OCI-LY1 (cell line): ENCODE measurements around the gene CCDC154.
"Not testable (repeated sequence)": the region's sequence is repeated elsewhere in the genome, so short reads cannot be mapped to it uniquely, and the experiment has no call there.

Experiments used
- H2AFZ ChIP-seq: fragments of 200-600 bp; sonication (generic), shearing (Covaris generic); 2 replicates; pipeline ENCODE4 v1.6.0; 2014; ENCODE audit warnings: antibody characterized with exemption, mild to moderate bottlenecking, low read length
- H3F3A ChIP-seq: fragments of 200-600 bp; sonication (generic), shearing (Covaris generic); 2 replicates; pipeline ENCODE4 v1.6.0; 2014; ENCODE audit warnings: mild to moderate bottlenecking, antibody characterized with exemption, low read length, moderate library complexity; ENCODE audit not compliant: insufficient read depth
- H3K27ac ChIP-seq: fragments of 200-600 bp; sonication (generic); 2 replicates; pipeline ENCODE4 v1.5.1; 2014; ENCODE audit warnings: low read length, mixed run types, mild to moderate bottlenecking, low read depth; ENCODE audit not compliant: poor library complexity, severe bottlenecking
- H3K27me3 ChIP-seq: fragments of 200-600 bp; sonication (generic); 2 replicates; pipeline ENCODE4 v1.6.0; 2014; ENCODE audit warnings: antibody characterized with exemption, mild to moderate bottlenecking, low read length, moderate library complexity; ENCODE audit not compliant: insufficient read depth
- H3K36me3 ChIP-seq: fragments of 200-600 bp; sonication (generic); 2 replicates; pipeline ENCODE4 v1.6.1; 2014; ENCODE audit warnings: mild to moderate bottlenecking, antibody characterized with exemption, low read length, moderate library complexity, mixed read lengths; ENCODE audit not compliant: insufficient read depth
- H3K4me1 ChIP-seq: fragments of 200-600 bp; sonication (generic); 2 replicates; pipeline ENCODE4 v1.5.1; 2014; ENCODE audit warnings: mild to moderate bottlenecking, low read length, moderate library complexity; ENCODE audit not compliant: insufficient read depth, severe bottlenecking
- H3K4me2 ChIP-seq: fragments of 200-600 bp; sonication (generic), shearing (Covaris generic); 2 replicates; pipeline ENCODE4 v1.6.1; 2014; ENCODE audit warnings: low read length
- H3K4me3 ChIP-seq: fragments of 200-600 bp; sonication (generic); 2 replicates; pipeline ENCODE4 v1.5.1; 2014; ENCODE audit warnings: low read length, low read depth, mild to moderate bottlenecking, mixed read lengths; ENCODE audit not compliant: poor library complexity, severe bottlenecking
- H3K79me2 ChIP-seq: fragments of 200-600 bp; shearing (Covaris generic); 2 replicates; pipeline ENCODE4 v1.6.1; 2016; ENCODE audit warnings: mixed run types, low read length, mixed read lengths; ENCODE audit not compliant: insufficient read depth
- H3K9ac ChIP-seq: fragments of 200-600 bp; sonication (generic), shearing (Covaris generic); 2 replicates; pipeline ENCODE4 v1.6.1; 2014; ENCODE audit warnings: mild to moderate bottlenecking, low read length, mixed read lengths
- H3K9me2 ChIP-seq: fragments of 200-600 bp; sonication (generic), shearing (Covaris generic); 2 replicates; pipeline ENCODE4 v1.6.1; 2014; ENCODE audit warnings: low read depth, mild to moderate bottlenecking, low read length, mixed read lengths
- H3K9me3 ChIP-seq: fragments of 200-600 bp; shearing (Covaris generic); 2 replicates; pipeline ENCODE4 v1.6.1; 2014; ENCODE audit warnings: low read length, mixed read lengths
- H4K20me1 ChIP-seq: fragments of 200-600 bp; sonication (generic), shearing (Covaris generic); 2 replicates; pipeline ENCODE4 v1.6.0; 2016; ENCODE audit warnings: mild to moderate bottlenecking, low read length; ENCODE audit not compliant: insufficient read depth
- CTCF ChIP-seq: fragments of 200-600 bp; sonication (generic), shearing (Covaris generic); IDR thresholded peaks from 2 replicates; pipeline ENCODE4 v1.5.1; 2017; ENCODE audit warnings: mild to moderate bottlenecking, antibody characterized with exemption, low read length, moderate library complexity, mixed read lengths
- EZH2 ChIP-seq: fragments of 200-600 bp; sonication (generic), shearing (Covaris generic); IDR thresholded peaks from 2 replicates; pipeline ENCODE4 v1.8.0; 2017; ENCODE audit warnings: borderline replicate concordance, mixed run types, mild to moderate bottlenecking, antibody characterized with exemption, low read length, moderate library complexity, mixed read lengths

CCDC154 gene

DNA sequence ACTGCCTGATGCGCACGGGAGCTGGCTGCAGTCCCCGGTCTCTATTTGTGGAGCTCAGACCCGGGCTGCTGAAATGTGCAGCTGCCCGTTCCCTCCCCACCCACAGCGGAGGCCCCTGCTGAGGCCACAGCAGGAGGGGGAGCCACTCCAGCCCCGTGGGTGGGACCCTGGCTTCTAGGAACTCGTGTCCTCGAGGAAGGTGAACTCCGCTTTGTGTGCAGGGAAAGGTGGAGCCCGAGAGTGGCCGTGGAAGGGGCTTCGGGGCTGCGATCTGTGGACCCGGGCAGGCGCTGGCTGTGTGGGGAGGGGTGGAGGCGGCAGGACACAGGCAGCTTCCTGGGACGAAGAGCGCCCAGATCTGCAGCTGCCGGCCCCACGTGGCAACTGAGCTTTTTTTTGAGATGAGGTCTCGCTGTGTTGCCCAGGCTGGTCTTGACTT lies 2.9 kb downstream of the CCDC154 start:
- H3K9me3 ChIP-seq, result no peaks in the 10 kb centered on the region
- no peaks in the 10 kb centered on the region for H4K20me1 ChIP-seq
- H2AFZ ChIP-seq, result no peak overlapping the region
- H3K9ac ChIP-seq, result no peak overlapping the region
- no peak overlapping the region for H3K4me2 ChIP-seq
- no peak overlapping the region for H3K4me3 ChIP-seq
- H3K4me1 ChIP-seq, result peaks cover 4% of the 10 kb centered on the region
- peaks cover 16% of the 10 kb centered on the region for H3K27me3 ChIP-seq
- H3F3A ChIP-seq, result no peaks in the 10 kb centered on the region
- peaks cover 7% of the 10 kb centered on the region for H3K36me3 ChIP-seq
- H3K79me2 ChIP-seq, result no peaks in the 10 kb centered on the region
- no peaks in the 10 kb centered on the region for H3K9me2 ChIP-seq
- TF ChIP-seq EZH2, result no peak
- TF ChIP-seq CTCF, result no peak
- H3K27ac ChIP-seq, result no peak overlapping the region

GRCh38 chr16:1439699-1440074 lies 4.7 kb downstream of the CCDC154 start:
- H3K9ac ChIP-seq, H3K4me2 ChIP-seq, H3K4me3 ChIP-seq, H3K9me2 ChIP-seq, H3K27ac ChIP-seq, H3K9me3 ChIP-seq, H2AFZ ChIP-seq, H3K4me1 ChIP-seq, H4K20me1 ChIP-seq, H3K79me2 ChIP-seq, H3F3A ChIP-seq, H3K36me3 ChIP-seq: not testable (repeated sequence)
- peaks cover 12% of the 10 kb centered on the region for H3K27me3 ChIP-seq

- no peak overlapping the region for H3K4me2 ChIP-seq
- no peaks in the 10 kb centered on the region for H4K20me1 ChIP-seq
- H3K36me3 ChIP-seq, result no peaks in the 10 kb centered on the region
- H3K9me3 ChIP-seq, result no peaks in the 10 kb centered on the region
- H2AFZ ChIP-seq, result no peak overlapping the region
- no peaks in the 10 kb centered on the region for H3K4me1 ChIP-seq
- no peaks in the 10 kb centered on the region for H3K79me2 ChIP-seq
- no peak for TF ChIP-seq EZH2
- TF ChIP-seq CTCF, result no peak
- H3K4me3 ChIP-seq, result no peak overlapping the region
- H3K27ac ChIP-seq, result no peak overlapping the region
- peaks cover 12% of the 10 kb centered on the region for H3K27me3 ChIP-seq
- no peaks in the 10 kb centered on the region for H3F3A ChIP-seq
- no peak overlapping the region for H3K9ac ChIP-seq
- no peaks in the 10 kb centered on the region for H3K9me2 ChIP-seq
These were observed 5.2 kb downstream of the CCDC154 start for GRCh38 chr16:1439058-1439698.
